Left colon (tissue), 2 donors: ENCODE results near the gene FOXP3. TPM values are rescaled to one million over a fixed set of nuclear protein-coding genes. Genes with fewer than 3 reads are reported as not detected.

Experiments used
- ATAC-seq: fragments of 200-7000 bp; cut with Tn5 transposase; one replicate; pipeline ENCODE4 v1.9.1; 2020; ENCODE audit warnings: mild to moderate bottlenecking, moderate library complexity
- DNase-seq, 2 donors: peaks; one replicate each; pipeline ENCODE4 v3.0.0-alpha.2; 2020
- intact Hi-C, 2 donors: fragments of 100-400 bp; cut with DNase I in 1 of 2; cut with micrococcal nuclease in 1 of 2; formaldehyde crosslinking; loops; one replicate each; pipeline versions ENCODE4 v1.11.2 to v1.14.0; 2022; cut with DNase I, micrococcal nuclease
- total RNA-seq, 2 donors: library from RNA; stranded (reverse); fragmentation: NEBNext Ultra II Directional; extraction: Animal tissue kit (Norgen Biotek cat#: 25700); gene quantifications; one replicate each; pipeline ENCODE4 v1.2.1, GENCODE V29; 2021
- donor health status: DM: no; HTN: no; CAD: no.
- donor health status: DM: yes; HTN: yes; CAD: no.

The FOXP3 gene
- total RNA-seq, 2 donors from 2014 or later, result 0.14 TPM; not detected in 1

GRCh38 chrX:49276671-49277534 is 12.4 kb upstream of the FOXP3 start:
- intact Hi-C loops, result no loop called here
- DNase-seq (no peak), ATAC-seq (no peak)

GRCh38 chrX:49276207-49276606 is 11.7 kb upstream of the FOXP3 start:
- ATAC-seq (no peak), DNase-seq (no peak)
- intact Hi-C loops, result no loop called here

GRCh38 chrX:49273181-49273727 is 8.7 kb upstream of the FOXP3 start:
- ATAC-seq (no peak), DNase-seq (no peak)
- intact Hi-C loops, result no loop called here

- intact Hi-C loops, result no loop called here
- DNase-seq, result no peak
- ATAC-seq, result no peak
These were observed 7.9 kb upstream of the FOXP3 start for GRCh38 chrX:49272421-49272820.

- ATAC-seq, result no peak
These were observed 6.8 kb upstream of the FOXP3 start for GRCh38 chrX:49271341-49271740.

GRCh38 chrX:49270249-49270921 is 5.9 kb upstream of the FOXP3 start:
- DNase-seq (peak in 1 of 2 donors; percentile 31), ATAC-seq (no peak)
- intact Hi-C loops, result no loop called here

More at GRCh38 chrX:49271341-49271740, 6.8 kb upstream of the FOXP3 start:
- intact Hi-C loops, result no loop called here
- no peak for DNase-seq

- DNase-seq, result no peak
- intact Hi-C loops, result no loop called here
- peak; percentile 12 for ATAC-seq
These were observed 5.3 kb upstream of the FOXP3 start, which contains the start of gene PPP1R3F for GRCh38 chrX:49269767-49270248. PPP1R3F (plus strand) TSS chrX:49269793; CDS start chrX:49269870, 77 bp downstream.

- DNase-seq, result peak; percentile 94 to 98
- peak; percentile 91 for ATAC-seq
- intact Hi-C loops, result no loop called here
These were observed 4.7 kb upstream of the FOXP3 start for GRCh38 chrX:49269010-49269766.

- DNase-seq, result no peak
- intact Hi-C loops, result no loop called here
- ATAC-seq, result no peak
These were observed 4.1 kb upstream of the FOXP3 start for GRCh38 chrX:49268702-49269009.

- ATAC-seq (no peak), DNase-seq (no peak)
- intact Hi-C loops, result no loop called here
These were observed 2.3 kb upstream of the FOXP3 start for GRCh38 chrX:49266523-49267445.

GRCh38 chrX:49263631-49264030 is 879 bp downstream of the FOXP3 start:
- ATAC-seq (no peak), DNase-seq (no peak)
- intact Hi-C loops, result no loop called here

- DNase-seq (no peak), ATAC-seq (no peak)
- intact Hi-C loops, result no loop called here
These were observed 1.9 kb downstream of the FOXP3 start for GRCh38 chrX:49262603-49263002.

- DNase-seq, result no peak
- intact Hi-C loops, result no loop called here
- ATAC-seq, result no peak
These were observed 4.1 kb downstream of the FOXP3 start for GRCh38 chrX:49260221-49260985.

GRCh38 chrX:49258749-49259124 is 5.8 kb downstream of the FOXP3 start:
- no peak for ATAC-seq

GRCh38 chrX:49257846-49258748 is 6.4 kb downstream of the FOXP3 start:
- DNase-seq, result no peak
- intact Hi-C loops, result no loop called here
- ATAC-seq, result no peak

More at GRCh38 chrX:49258749-49259124, 5.8 kb downstream of the FOXP3 start:
- intact Hi-C loops, result no loop called here
- DNase-seq, result no peak

- ATAC-seq, result no peak
- intact Hi-C loops, result no loop called here
- no peak for DNase-seq
These were observed 7.3 kb downstream of the FOXP3 start for GRCh38 chrX:49257074-49257790.
